Dedifferentiated amniotic fluid mesenchymal stem cell (primary cell): Measurements from ENCODE around the gene PYGB.
"Not testable (repeated sequence)": the region's sequence is repeated elsewhere in the genome, so short reads cannot be mapped to it uniquely, and the experiment has no call there.

Experiments
- DNase-seq: peaks from one replicate; pipeline ENCODE4 v3.0.0-alpha.2; 2016; ENCODE audit errors: extremely low spot score

Gene PYGB

DNA sequence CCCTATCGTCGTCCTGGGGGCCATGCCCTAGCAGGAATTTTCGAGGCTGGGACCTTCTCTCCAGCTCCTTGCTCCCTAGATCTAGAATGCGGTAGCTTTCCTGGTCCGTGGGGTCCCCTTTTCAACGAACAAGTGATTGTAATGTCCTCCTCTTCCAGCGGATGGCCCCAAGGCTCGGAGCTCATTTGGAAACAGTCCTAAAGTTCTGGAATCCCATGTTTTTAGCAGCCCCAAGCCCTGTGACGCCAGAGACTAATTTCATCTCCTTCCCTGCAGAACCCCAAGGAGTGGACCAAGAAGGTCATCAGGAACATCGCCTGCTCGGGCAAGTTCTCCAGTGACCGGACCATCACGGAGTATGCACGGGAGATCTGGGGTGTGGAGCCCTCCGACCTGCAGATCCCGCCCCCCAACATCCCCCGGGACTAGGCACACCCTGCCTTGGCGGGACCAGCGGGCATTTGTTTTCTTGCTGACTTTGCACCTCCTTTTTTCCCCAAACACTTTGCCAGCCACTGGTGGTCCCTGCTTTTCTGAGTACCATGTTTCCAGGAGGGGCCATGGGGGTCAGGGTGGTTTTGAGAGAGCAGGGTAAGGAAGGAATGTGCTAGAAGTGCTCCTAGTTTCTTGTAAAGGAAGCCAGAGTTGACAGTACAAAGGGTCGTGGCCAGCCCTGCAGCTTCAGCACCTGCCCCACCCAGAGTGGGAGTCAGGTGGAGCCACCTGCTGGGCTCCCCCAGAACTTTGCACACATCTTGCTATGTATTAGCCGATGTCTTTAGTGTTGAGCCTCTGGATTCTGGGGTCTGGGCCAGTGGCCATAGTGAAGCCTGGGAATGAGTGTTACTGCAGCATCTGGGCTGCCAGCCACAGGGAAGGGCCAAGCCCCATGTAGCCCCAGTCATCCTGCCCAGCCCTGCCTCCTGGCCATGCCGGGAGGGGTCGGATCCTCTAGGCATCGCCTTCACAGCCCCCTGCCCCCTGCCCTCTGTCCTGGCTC lies 48.5 kb downstream of the PYGB start:
- DNase-seq = no peak

DNA sequence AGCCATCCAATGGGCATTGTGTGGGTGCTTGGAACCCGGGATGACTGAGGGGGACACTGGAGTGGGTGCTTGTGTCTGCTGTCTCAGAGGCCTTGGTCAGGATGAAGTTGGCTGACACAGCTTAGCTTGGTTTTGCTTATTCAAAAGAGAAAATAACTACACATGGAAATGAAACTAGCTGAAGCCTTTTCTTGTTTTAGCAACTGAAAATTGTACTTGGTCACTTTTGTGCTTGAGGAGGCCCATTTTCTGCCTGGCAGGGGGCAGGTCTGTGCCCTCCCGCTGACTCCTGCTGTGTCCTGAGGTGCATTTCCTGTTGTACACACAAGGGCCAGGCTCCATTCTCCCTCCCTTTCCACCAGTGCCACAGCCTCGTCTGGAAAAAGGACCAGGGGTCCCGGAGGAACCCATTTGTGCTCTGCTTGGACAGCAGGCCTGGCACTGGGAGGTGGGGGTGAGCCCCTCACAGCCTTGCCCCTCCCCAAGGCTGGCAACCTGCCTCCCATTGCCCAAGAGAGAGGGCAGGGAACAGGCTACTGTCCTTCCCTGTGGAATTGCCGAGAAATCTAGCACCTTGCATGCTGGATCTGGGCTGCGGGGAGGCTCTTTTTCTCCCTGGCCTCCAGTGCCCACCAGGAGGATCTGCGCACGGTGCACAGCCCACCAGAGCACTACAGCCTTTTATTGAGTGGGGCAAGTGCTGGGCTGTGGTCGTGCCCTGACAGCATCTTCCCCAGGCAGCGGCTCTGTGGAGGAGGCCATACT lies 49.4 kb downstream of the PYGB start:
- DNase-seq = no peak

GRCh38 chr20:25299806-25300205 lies 51.9 kb downstream of the PYGB start:
- no peak for DNase-seq

DNA sequence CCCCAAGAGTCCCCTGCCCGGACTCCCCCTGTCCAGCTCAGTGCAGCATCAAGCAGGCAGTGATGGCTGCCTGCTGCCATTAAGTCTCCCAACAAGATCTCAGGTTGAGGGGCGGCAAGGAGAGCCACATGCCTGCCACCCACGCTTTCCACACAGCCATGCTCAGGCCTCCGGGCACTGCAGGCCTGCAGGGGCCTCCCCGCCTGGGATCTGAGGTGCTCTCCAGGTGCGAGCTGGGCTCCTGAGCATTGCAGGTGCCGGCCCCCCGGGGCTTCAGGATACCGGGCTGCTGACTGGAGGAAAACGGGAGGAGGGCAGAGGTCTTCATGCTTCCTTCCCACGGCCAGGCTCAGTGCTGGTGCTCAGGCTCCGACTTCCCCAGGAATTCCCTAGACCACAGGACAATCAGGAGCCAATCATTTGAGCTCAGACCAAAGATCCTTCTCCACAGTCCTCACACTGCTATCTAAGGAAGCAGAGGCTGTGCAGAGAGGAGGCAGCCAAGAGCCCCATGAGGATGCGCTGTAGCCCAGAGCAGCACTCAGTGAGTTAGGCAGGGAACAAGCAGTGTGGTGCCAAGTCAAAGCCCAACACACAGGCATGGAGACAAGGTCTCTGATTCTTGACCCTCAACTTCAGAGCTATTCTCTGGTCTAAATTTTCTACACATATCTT lies 52.7 kb downstream of the PYGB start:
- DNase-seq = no peak

- no peak for DNase-seq
Observed at GRCh38 chr20:25301357-25301920, 53.6 kb downstream of the PYGB start.

DNA sequence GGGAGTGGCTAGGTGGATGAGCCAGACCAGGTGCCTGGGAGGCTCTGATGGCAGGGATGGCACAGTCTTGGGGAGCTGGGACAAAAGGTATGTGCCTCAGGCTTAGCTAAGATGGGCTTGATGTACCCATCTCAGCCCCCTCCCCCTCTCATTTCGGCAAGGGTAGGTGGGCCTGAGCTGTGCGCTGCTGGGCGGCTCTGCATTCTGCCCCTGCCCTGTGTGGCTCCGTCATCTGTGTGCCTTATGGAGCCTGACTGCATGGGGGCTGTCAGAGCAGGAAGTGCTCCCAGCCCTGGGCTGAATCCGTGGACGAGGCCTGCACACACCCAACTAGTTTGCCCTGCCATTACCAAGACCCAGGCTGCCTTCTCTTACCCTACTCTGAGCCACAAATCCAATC lies 54.7 kb downstream of the PYGB start:
- DNase-seq = no peak

DNA sequence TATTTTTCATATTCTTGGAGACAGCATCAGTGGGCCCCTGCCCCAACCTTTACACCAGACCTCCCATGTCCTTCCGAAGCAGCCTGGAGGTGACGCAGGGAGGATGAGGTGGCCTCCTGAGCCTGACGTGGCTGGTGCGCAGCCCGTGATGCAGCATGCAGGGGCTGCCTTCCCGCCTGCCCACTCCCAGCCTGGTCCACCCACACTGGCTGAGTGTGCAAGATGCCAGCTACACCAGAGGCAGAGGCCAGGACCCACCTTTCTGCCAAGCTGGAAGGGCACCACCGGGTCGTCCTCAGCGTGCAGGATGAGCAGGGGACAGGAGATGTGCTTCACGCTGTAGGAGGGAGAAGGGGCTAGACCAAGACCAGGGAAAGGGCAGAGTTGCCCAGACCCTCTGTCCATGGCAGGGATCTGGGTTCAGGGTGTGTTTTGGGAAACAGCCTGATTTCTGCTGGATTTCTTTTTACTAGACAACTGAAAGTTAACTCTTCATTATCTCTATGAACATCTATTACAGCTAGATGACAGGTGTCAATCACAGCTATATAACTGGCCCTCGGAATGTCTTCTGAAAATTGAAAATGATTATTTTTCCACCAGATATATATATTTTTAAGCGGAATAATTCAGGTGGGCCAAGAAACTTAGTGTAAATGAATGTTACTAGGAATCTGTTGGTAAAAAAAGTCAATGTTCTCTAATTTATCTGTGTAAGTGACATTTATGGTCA lies 55.6 kb downstream of the PYGB start:
- DNase-seq = no peak

- no peak for DNase-seq
Observed at GRCh38 chr20:25304025-25304549, 56.2 kb downstream of the PYGB start.

GRCh38 chr20:25306991-25307903 lies 59.4 kb downstream of the PYGB start:
- DNase-seq = no peak

GRCh38 chr20:25308083-25308491 lies 60.2 kb downstream of the PYGB start:
- no peak for DNase-seq

DNA sequence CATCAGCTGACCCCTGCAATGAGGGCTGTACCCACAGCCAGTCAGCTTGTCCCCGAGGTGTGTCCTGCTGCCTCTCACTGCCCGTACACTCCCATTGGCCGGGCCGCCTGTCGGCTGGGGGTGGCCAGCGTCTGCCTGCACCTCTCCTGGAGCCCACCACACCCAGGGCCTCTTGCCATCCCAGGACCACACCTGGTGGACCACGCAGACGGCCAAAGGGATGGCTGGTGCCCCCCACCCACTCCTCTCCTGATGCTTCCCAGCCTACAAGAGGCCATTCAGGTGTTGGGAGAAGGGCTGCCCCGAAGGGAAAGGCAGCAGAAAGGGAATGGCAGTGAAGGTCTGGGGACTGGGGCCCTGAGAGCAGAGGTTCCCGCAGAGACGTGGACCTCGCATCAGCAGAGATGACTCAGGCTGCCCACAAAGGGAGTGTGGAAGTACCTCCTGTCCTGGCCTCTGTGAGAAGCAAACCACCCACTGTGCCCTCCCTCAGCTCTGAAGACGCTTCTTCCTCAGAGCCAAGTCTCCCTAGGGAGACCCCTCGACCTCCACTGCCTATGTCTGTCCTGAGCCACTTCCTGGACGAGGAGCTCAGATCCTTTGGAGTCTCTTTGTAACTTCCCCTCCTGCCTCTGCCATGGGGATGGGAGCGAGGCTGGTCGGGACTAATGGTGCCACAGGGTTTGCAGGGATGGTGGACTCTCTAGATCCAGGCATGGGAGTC lies 60.9 kb downstream of the PYGB start:
- DNase-seq = no peak

- DNase-seq = peak; percentile 48
Observed at GRCh38 chr20:25309395-25310267, 61.7 kb downstream of the PYGB start.

- DNase-seq = peak; percentile 55
Observed at GRCh38 chr20:25310268-25310920, 62.5 kb downstream of the PYGB start.

DNA sequence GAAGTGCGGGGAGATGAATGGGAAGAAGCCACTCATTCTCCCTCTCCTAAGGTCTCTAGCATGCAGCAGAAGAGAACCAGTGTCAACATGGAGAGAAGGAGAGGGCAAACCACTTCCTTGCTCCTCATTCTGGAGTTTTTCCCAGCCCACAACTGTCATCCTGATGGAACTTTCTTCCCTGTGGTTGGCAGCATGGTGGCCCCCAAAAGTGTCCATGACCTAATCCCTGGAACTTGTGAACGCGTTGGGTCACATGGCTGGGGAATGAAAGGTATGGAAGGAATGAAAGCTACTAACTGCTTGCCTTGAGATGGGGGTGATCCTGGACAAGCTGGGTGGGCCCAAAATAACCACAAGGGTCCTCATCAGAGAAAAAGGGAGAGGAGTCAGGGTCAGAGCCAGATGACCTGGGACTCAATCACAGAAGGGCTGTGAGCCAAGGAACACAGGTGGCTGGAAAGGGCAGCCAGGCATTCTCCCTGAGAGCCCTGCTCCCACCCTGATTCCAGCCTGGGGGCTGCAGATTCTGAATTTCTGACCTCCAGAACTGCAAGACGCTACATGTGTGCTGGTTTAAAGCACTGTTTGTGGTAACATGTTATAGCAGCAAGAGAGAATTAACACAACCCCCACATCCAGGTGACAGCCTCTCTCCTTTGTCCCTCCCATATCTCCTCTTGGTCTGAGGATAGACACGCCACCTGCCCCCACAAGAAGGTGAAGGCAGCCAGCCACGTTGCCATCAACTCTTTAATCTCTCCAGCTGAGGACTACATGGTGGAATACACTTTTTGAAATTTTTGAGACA lies 63.2 kb downstream of the PYGB start:
- peak; percentile 49 for DNase-seq

- not testable (repeated sequence) for DNase-seq
Observed at GRCh38 chr20:25312716-25313115, 64.8 kb downstream of the PYGB start.

GRCh38 chr20:25313593-25313992 lies 65.7 kb downstream of the PYGB start:
- no peak for DNase-seq
